Measurements from ENCODE around the gene DCP1A.

GRCh38 chr3:53256704-53257055 is 90.7 kb downstream of the DCP1A start:
- TF ChIP-seq CTCF (IDR thresholded peaks at IDR 0.05) (no peak), POLR2A (IDR thresholded peaks at IDR 0.05) (no peak)

All from thyroid gland (tissue), 4 donors.